HEK293 (cell line): Measurements from ENCODE around the gene FGF22.

Experiments
- CTCF ChIP-seq: fragments of 450-650 bp; formaldehyde crosslinking; IDR thresholded peaks from 2 replicates; pipeline ENCODE4 v1.5.1; 2016; ENCODE audit warnings: missing biosample characterization, missing genetic modification characterization
- OVOL3 ChIP-seq: fragments of 450-650 bp; formaldehyde crosslinking; IDR thresholded peaks from 2 replicates; pipeline ENCODE4 v1.5.1; 2016; ENCODE audit warnings: missing biosample characterization, missing genetic modification characterization
- ZNF239 ChIP-seq: fragments of 450-650 bp; formaldehyde crosslinking; IDR thresholded peaks from 2 replicates; pipeline ENCODE4 v1.5.1; 2016; ENCODE audit warnings: missing biosample characterization, missing genetic modification characterization
- ZNF302 ChIP-seq: fragments of 450-650 bp; formaldehyde crosslinking; IDR thresholded peaks from 2 replicates; pipeline ENCODE4 v1.5.1; 2016; ENCODE audit warnings: missing biosample characterization, missing genetic modification characterization, low read depth
- ZNF449 ChIP-seq: fragments of 450-650 bp; formaldehyde crosslinking; IDR thresholded peaks from 2 replicates; pipeline ENCODE4 v1.5.1; 2017; ENCODE audit warnings: missing biosample characterization, mild to moderate bottlenecking, missing genetic modification characterization, moderate library complexity

- TF ChIP-seq CTCF (tag by site-specific recombination) (no peak), ZNF239 (tag by site-specific recombination) (no peak), ZNF449 (no peak), OVOL3 (tag by site-specific recombination) (no peak), ZNF302 (tag by site-specific recombination) (no peak)
These were observed 16.0 kb downstream of the FGF22 start for GRCh38 chr19:655691-656090.
